Endodermal cell (in vitro differentiated cells): Measurements from ENCODE around the gene MTUS2. TPM values are rescaled to one million over a fixed set of nuclear protein-coding genes. Genes with fewer than 3 reads are reported as not detected.

ENCODE experiments used
- DNase-seq: peaks from one replicate; pipeline ENCODE4 v3.0.0-alpha.2; 2017
- H3K27ac ChIP-seq: 2 replicates; pipeline ENCODE4 v1.5.1; 2013; ENCODE audit warnings: mild to moderate bottlenecking, low read depth, low read length, moderate library complexity
- H3K27me3 ChIP-seq: 2 replicates; pipeline ENCODE4 v1.6.1; 2013; ENCODE audit warnings: mild to moderate bottlenecking, low read length, moderate library complexity; ENCODE audit not compliant: insufficient read depth, control insufficient read depth, poor library complexity, severe bottlenecking
- H3K36me3 ChIP-seq: 2 replicates; pipeline ENCODE4 v1.7.0; 2013; ENCODE audit warnings: mild to moderate bottlenecking, low read length, moderate library complexity; ENCODE audit not compliant: control insufficient read depth, insufficient read depth
- H3K4me1 ChIP-seq: one replicate; pipeline ENCODE4 v1.7.0; 2013; ENCODE audit warnings: low read length; ENCODE audit not compliant: control insufficient read depth, insufficient read depth
- H3K4me3 ChIP-seq: 2 replicates; pipeline ENCODE4 v1.5.1; 2013; ENCODE audit warnings: mild to moderate bottlenecking, low read length, moderate library complexity
- H3K9ac ChIP-seq: 2 replicates; pipeline ENCODE4 v1.6.1; 2013; ENCODE audit warnings: mild to moderate bottlenecking, low read length, moderate library complexity; ENCODE audit not compliant: poor library complexity, severe bottlenecking; ENCODE audit errors: extremely low read depth
- H3K9me3 ChIP-seq: 2 replicates; pipeline ENCODE4 v1.6.1; 2013; ENCODE audit warnings: mild to moderate bottlenecking, low read length, moderate library complexity; ENCODE audit not compliant: control insufficient read depth
- H3K27ac Mint-ChIP-seq: 2 replicates; pipeline ENCODE4 v1.8.0; 2020; ENCODE audit warnings: mixed read lengths
- H3K27me3 Mint-ChIP-seq: 2 replicates; pipeline ENCODE4 v1.8.0; 2021; ENCODE audit warnings: mild to moderate bottlenecking, mixed read lengths; ENCODE audit not compliant: insufficient read depth
- H3K36me3 Mint-ChIP-seq: 2 replicates; pipeline ENCODE4 v1.8.0; 2020; ENCODE audit warnings: low read depth, mixed read lengths
- H3K4me1 Mint-ChIP-seq: 2 replicates; pipeline ENCODE4 v1.8.0; 2020; ENCODE audit warnings: mixed read lengths
- H3K4me3 Mint-ChIP-seq: 2 replicates; pipeline ENCODE4 v1.8.0; 2020; ENCODE audit warnings: mild to moderate bottlenecking, moderate library complexity, mixed read lengths
- H3K9me3 Mint-ChIP-seq: 2 replicates; pipeline ENCODE4 v1.8.0; 2020; ENCODE audit warnings: mild to moderate bottlenecking, mixed read lengths
- WGBS, 2 experiments: methylation state at CpG; one replicate each; pipeline versions ENCODE4 v1.1.5 to v1.1.7; 2013; ENCODE audit warnings: missing lambda C conversion rate in 2 of 2, mixed read lengths in 1 of 2; ENCODE audit not compliant: insufficient coverage in 1 of 2, insufficient read length in 1 of 2; 5-methylcytosine and 5-hydroxymethylcytosine counted together
- total RNA-seq, 2 donors: library from RNA; stranded (reverse); fragmentation: NEBNext Ultra II Directional in 1 of 2; extraction: Animal tissue kit (Norgen Biotek cat#: 25700) in 1 of 2; gene quantifications; 2 replicates in 1 of 2; 3 replicates in 1 of 2; pipeline ENCODE4 v1.2.1, GENCODE V29; 2021
- TF ChIP-seq, protein P1 (sequence below): fragments of 200-600 bp; sonication (generic); conservative IDR thresholded peaks from 2 replicates; pipeline ENCODE4 v1.5.0; 2021; ENCODE audit warnings: antibody characterized with exemption, mild to moderate bottlenecking

Gene MTUS2
- total RNA-seq, 2 donors from 2014 or later = 1.2 to 1.3 TPM

DNA sequence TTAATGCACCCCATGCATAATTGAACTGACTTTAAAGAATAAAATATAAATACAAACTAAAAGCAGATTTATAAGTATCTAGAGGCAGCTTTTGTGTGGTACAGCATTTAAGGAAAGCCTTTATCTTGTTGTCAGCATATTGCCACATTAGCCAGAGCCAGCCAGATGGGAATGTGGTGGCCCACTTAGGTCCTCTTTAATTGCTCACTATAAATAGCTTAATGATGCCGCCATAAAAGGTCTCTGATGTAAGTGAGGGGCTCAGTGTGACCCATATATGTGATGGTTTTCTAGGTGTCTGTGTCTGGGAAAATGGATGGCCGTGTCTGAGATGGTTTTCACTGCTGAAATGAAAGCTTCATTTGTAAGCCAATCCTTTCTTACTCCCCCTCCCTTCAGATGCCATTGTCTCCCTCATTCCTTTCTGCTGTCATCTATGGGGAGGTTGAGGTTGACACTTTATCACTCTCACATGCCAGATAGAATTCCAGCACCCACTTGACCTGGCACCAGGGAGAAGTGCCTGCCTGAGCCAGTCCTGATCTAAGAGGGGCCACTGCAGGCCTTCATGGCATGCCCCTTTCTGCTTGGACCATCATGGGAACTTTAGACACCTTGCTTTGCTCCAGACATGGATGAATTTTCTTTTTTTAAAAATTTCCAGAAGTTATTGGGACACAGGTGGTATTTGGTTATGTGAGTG lies 135.3 kb downstream of the MTUS2 start:
- Mint-ChIP-seq H3K36me3 (no peaks in the 10 kb centered on the region), H3K27me3 (peaks cover 8% of the 10 kb centered on the region), H3K9me3 (no peaks in the 10 kb centered on the region), H3K4me1 (no peaks in the 10 kb centered on the region), H3K27ac (no peak overlapping the region), H3K4me3 (no peak overlapping the region)
- TF ChIP-seq, protein P1, sequence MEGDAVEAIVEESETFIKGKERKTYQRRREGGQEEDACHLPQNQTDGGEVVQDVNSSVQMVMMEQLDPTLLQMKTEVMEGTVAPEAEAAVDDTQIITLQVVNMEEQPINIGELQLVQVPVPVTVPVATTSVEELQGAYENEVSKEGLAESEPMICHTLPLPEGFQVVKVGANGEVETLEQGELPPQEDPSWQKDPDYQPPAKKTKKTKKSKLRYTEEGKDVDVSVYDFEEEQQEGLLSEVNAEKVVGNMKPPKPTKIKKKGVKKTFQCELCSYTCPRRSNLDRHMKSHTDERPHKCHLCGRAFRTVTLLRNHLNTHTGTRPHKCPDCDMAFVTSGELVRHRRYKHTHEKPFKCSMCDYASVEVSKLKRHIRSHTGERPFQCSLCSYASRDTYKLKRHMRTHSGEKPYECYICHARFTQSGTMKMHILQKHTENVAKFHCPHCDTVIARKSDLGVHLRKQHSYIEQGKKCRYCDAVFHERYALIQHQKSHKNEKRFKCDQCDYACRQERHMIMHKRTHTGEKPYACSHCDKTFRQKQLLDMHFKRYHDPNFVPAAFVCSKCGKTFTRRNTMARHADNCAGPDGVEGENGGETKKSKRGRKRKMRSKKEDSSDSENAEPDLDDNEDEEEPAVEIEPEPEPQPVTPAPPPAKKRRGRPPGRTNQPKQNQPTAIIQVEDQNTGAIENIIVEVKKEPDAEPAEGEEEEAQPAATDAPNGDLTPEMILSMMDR = no peak
- Histone ChIP-seq H3K27ac (no peak overlapping the region), H3K9ac (no peak overlapping the region), H3K4me1 (no peaks in the 10 kb centered on the region), H3K36me3 (no peaks in the 10 kb centered on the region), H3K27me3 (no peaks in the 10 kb centered on the region), H3K4me3 (no peak overlapping the region), H3K9me3 (peaks cover 12% of the 10 kb centered on the region)
- WGBS, 2 experiments = 78% methylated on average over 1 of the region's 2 CpGs; no CpG with 5 or more reads in 1 of the 2 experiments
- DNase-seq = no peak

DNA sequence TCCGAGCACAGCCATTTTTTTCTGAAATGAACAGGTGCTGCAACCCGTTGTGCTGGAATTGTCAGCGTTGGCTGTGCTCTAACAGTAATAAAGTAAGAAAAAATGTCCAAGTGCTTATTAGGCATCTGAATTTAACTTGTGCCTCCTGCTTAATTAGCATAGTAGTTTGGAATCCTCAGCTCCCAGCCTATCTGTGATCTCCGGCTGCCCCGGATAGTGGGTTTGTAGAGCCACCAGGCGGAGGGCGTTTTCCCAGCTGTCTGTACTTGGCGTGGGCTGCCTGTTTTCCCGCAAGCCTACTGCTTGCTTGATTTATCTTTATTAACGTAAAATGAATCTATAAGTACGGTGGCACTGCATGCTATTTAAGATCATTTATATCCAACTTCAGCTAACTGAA lies 137.9 kb downstream of the MTUS2 start:
- no peaks in the 10 kb centered on the region for H3K36me3 Mint-ChIP-seq
- peaks cover 14% of the 10 kb centered on the region for H3K27me3 Mint-ChIP-seq
- no peaks in the 10 kb centered on the region for H3K27me3 ChIP-seq
- H3K36me3 ChIP-seq = no peaks in the 10 kb centered on the region
- H3K4me1 ChIP-seq = no peaks in the 10 kb centered on the region
- H3K4me3 ChIP-seq = no peak overlapping the region
- TF ChIP-seq, protein P1 = no peak
- peaks cover 21% of the 10 kb centered on the region for H3K9me3 ChIP-seq
- DNase-seq = no peak
- 85 to 86% methylated on average over 7 to 9 of the region's 11 CpGs for WGBS, 2 experiments
- H3K4me1 Mint-ChIP-seq = no peaks in the 10 kb centered on the region
- H3K27ac Mint-ChIP-seq = no peak overlapping the region
- no peak overlapping the region for H3K4me3 Mint-ChIP-seq
- no peak overlapping the region for H3K9ac ChIP-seq
- H3K27ac ChIP-seq = no peak overlapping the region
- H3K9me3 Mint-ChIP-seq = no peaks in the 10 kb centered on the region

DNA sequence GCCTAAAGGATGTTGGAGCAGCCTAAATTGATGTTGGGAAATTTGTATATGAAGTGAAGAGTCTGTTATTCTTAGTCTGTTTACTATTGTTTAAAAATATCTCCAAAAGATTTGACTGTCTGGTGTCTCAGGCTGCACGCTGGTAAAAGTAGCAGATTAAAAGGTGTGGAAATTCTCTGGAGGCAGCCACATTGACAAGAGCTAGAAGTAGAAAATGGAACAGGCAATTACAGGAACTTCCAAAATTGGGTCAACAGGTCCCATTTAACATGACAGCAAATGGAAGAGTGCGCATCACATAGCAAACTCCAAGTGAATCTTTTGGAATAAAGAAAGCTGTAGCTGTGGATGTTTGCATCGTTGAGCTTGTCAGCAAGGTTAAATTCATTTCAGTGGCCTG lies 138.3 kb downstream of the MTUS2 start:
- H3K36me3 Mint-ChIP-seq = no peaks in the 10 kb centered on the region
- H3K4me1 ChIP-seq = no peaks in the 10 kb centered on the region
- no peak overlapping the region for H3K27ac ChIP-seq
- no peaks in the 10 kb centered on the region for H3K36me3 ChIP-seq
- H3K27me3 ChIP-seq = no peaks in the 10 kb centered on the region
- TF ChIP-seq, protein P1 = no peak
- H3K4me1 Mint-ChIP-seq = no peaks in the 10 kb centered on the region
- WGBS, 2 experiments = 92 to 100% methylated on average over 1 to 3 of the region's 3 CpGs
- no peaks in the 10 kb centered on the region for H3K9me3 Mint-ChIP-seq
- H3K9me3 ChIP-seq = peaks cover 21% of the 10 kb centered on the region
- H3K4me3 Mint-ChIP-seq = no peak overlapping the region
- no peak overlapping the region for H3K4me3 ChIP-seq
- no peak overlapping the region for H3K27ac Mint-ChIP-seq
- no peak overlapping the region for H3K9ac ChIP-seq
- peaks cover 14% of the 10 kb centered on the region for H3K27me3 Mint-ChIP-seq
- no peak for DNase-seq
